ENCODE measurements around the gene POLR3B. TPM values are rescaled to one million over a fixed set of nuclear protein-coding genes. Genes with fewer than 3 reads are reported as not detected.

POLR3B gene
- total and polyA plus RNA-seq, 9 of the 15 experiments (the other 6 are each of a cell fraction or from before 2014, with no cell fraction given): 7.6 to 17.9 (median 14.4) TPM

- no peak for TF ChIP-seq SAFB (IDR thresholded peaks at IDR 0.05; ENCODE audit: borderline replicate concordance, low read depth, low read length)
- no peak for TF ChIP-seq POLR2A (conservative IDR thresholded peaks at IDR 0.05)
- TF ChIP-seq HNRNPK (IDR thresholded peaks at IDR 0.05; ENCODE audit: low read depth, low read length, poor library complexity, severe bottlenecking): no peak
- TF ChIP-seq CBX5 (IDR thresholded peaks at IDR 0.05; ENCODE audit: borderline replicate concordance, low read depth): no peak
- peak; percentile 72 for TF ChIP-seq CREB1 (IDR thresholded peaks at IDR 0.05)
- peak; percentile 61; the same call in 1 of the 2 replicates for TF ChIP-seq CREB1 (CRISPR knock-in tag; IDR thresholded peaks at IDR 0.05)
- TF ChIP-seq MEF2D (tag; conservative IDR thresholded peaks at IDR 0.05; ENCODE audit: low read depth): no peak
- no peak for TF ChIP-seq ETS1 (conservative IDR thresholded peaks at IDR 0.05; ENCODE audit: control insufficient read depth, low read depth, low read length)
- TF ChIP-seq POLR3G (IDR thresholded peaks at IDR 0.05; ENCODE audit: extremely low read depth, insufficient read length, insufficient replicate concordance): no peak
- no peak for TF ChIP-seq MXD1 (CRISPR knock-in tag; IDR thresholded peaks at IDR 0.05; ENCODE audit: borderline replicate concordance, poor library complexity, severe bottlenecking)
- TF ChIP-seq BRF1 (IDR thresholded peaks at IDR 0.05; ENCODE audit: borderline replicate concordance, extremely low read depth, insufficient read length): no peak
- TF ChIP-seq TSHZ1 (CRISPR knock-in tag; IDR thresholded peaks at IDR 0.05): no peak
- TF ChIP-seq TRIM24 (IDR thresholded peaks at IDR 0.05): peak; percentile 69 to 87
- TF ChIP-seq ESRRB (CRISPR knock-in tag; IDR thresholded peaks at IDR 0.05; ENCODE audit: borderline replicate concordance): no peak
- peak; percentile 58 for TF ChIP-seq PKNOX1 (IDR thresholded peaks at IDR 0.05)
- TF ChIP-seq FIP1L1 (IDR thresholded peaks at IDR 0.05; ENCODE audit: low read depth, low read length, poor library complexity, severe bottlenecking): no peak
- no peak for TF ChIP-seq TRIM25 (IDR thresholded peaks at IDR 0.05; ENCODE audit: borderline replicate concordance)
- peak; percentile 94 for TF ChIP-seq CXXC5 (CRISPR knock-in tag; IDR thresholded peaks at IDR 0.05)
These were observed 1.1 kb downstream of the POLR3B start (continued) for GRCh38 chr12:106358396-106359241.

Measured in K562 (cell line).